Colonic mucosa (tissue), 4 donors: ENCODE measurements around the gene CCDC185. TPM values are rescaled to one million over a fixed set of nuclear protein-coding genes. Genes with fewer than 3 reads are reported as not detected.

Source experiments
- DNase-seq: peaks from one replicate; pipeline ENCODE4 v3.0.0-alpha.2; 2020
- H3K27ac ChIP-seq: fragments of 200-600 bp; one replicate; pipeline ENCODE4 v1.8.0; 2021
- H3K27me3 ChIP-seq: fragments of 200-600 bp; one replicate; pipeline ENCODE4 v1.8.0; 2021
- H3K36me3 ChIP-seq: fragments of 200-600 bp; one replicate; pipeline ENCODE4 v1.8.0; 2021
- H3K4me1 ChIP-seq: fragments of 200-600 bp; one replicate; pipeline ENCODE4 v1.8.0; 2021; ENCODE audit warnings: mild to moderate bottlenecking
- H3K4me3 ChIP-seq: fragments of 200-600 bp; one replicate; pipeline ENCODE4 v1.8.0; 2021
- H3K9ac ChIP-seq, 2 donors: one replicate each; pipeline ENCODE4 v1.7.0; 2013; ENCODE audit warnings: control low read depth in 2 of 2, low read depth in 2 of 2, low read length in 2 of 2
- H3K9me3 ChIP-seq: fragments of 200-600 bp; one replicate; pipeline ENCODE4 v1.8.0; 2021
- CTCF ChIP-seq: fragments of 200-600 bp; IDR thresholded peaks from one replicate; pipeline ENCODE4 v1.8.0; 2022; ENCODE audit warnings: antibody characterized with exemption, mild to moderate bottlenecking
- intact Hi-C: fragments of 100-400 bp; cut with DNase I; formaldehyde crosslinking; loops from one replicate; pipeline ENCODE4 v1.14.1; 2022
- total RNA-seq, 2 donors: library from RNA; stranded (reverse); fragmentation: NEBNext Ultra II Directional in 1 of 2; extraction: Animal tissue kit (Norgen Biotek cat#: 25700) in 1 of 2; gene quantifications; one replicate each; pipeline ENCODE4 v1.2.1, GENCODE V29; 2021
- donor health status: healthy.
- donor health status: DM: no; HTN: no; CAD: no.
- donor health status: DM: no; HTN: no; CAD: no.

Gene CCDC185
- total RNA-seq, 2 donors from 2014 or later, result not detected

GRCh38 chr1:223353939-223354338 lies 39.3 kb upstream of the CCDC185 start:
- Histone ChIP-seq H3K9ac (no peak overlapping the region), H3K27me3 (no peaks in the 10 kb centered on the region), H3K27ac (no peak overlapping the region), H3K9me3 (no peaks in the 10 kb centered on the region), H3K4me1 (no peaks in the 10 kb centered on the region), H3K36me3 (no peaks in the 10 kb centered on the region), H3K4me3 (no peak overlapping the region)
- DNase-seq, result no peak
- TF ChIP-seq CTCF, result no peak
- intact Hi-C loops, result loop anchor here (10.0 kb wide), 1 partner anchor 209 kb away; the partner anchor contains the start of gene TLR5

- TF ChIP-seq CTCF, result no peak
- no peaks in the 10 kb centered on the region for H3K9me3 ChIP-seq
- no peaks in the 10 kb centered on the region for H3K4me1 ChIP-seq
- no peak overlapping the region for H3K9ac ChIP-seq
- no peaks in the 10 kb centered on the region for H3K27me3 ChIP-seq
- H3K4me3 ChIP-seq, result no peak overlapping the region
- intact Hi-C loops, result loop anchor here (10.0 kb wide), 1 partner anchor 211 kb away; the partner anchor contains the start of gene TLR5
- no peak overlapping the region for H3K27ac ChIP-seq
- DNase-seq, result no peak
- H3K36me3 ChIP-seq, result no peaks in the 10 kb centered on the region
Measured at GRCh38 chr1:223355699-223356098, 37.5 kb upstream of the CCDC185 start.

- H3K36me3 ChIP-seq, result no peaks in the 10 kb centered on the region
- no peaks in the 10 kb centered on the region for H3K9me3 ChIP-seq
- no peaks in the 10 kb centered on the region for H3K4me1 ChIP-seq
- no peak for TF ChIP-seq CTCF
- H3K9ac ChIP-seq, result no peak overlapping the region
- intact Hi-C loops, result loop anchor here (10.0 kb wide), 1 partner anchor 214 kb away; the partner anchor contains the start of gene TLR5
- peaks cover 11% of the 10 kb centered on the region for H3K27me3 ChIP-seq
- H3K4me3 ChIP-seq, result no peak overlapping the region
- DNase-seq, result no peak
- no peak overlapping the region for H3K27ac ChIP-seq
Measured at GRCh38 chr1:223358826-223359225, 34.4 kb upstream of the CCDC185 start.

GRCh38 chr1:223363057-223363855 lies 30.0 kb upstream of the CCDC185 start:
- Histone ChIP-seq H3K27me3 (peaks cover 32% of the 10 kb centered on the region), H3K4me3 (peak overlapping the region; percentile 33), H3K4me1 (peaks cover 6% of the 10 kb centered on the region), H3K9me3 (no peaks in the 10 kb centered on the region), H3K36me3 (no peaks in the 10 kb centered on the region), H3K9ac (no peak overlapping the region), H3K27ac (no peak overlapping the region)
- intact Hi-C loops, result no loop called here
- no peak for TF ChIP-seq CTCF
- DNase-seq, result no peak

- Histone ChIP-seq H3K36me3 (no peaks in the 10 kb centered on the region), H3K9ac (peak within 1 kb of the TSS in 1 of 2 donors; percentile 24), H3K4me1 (peaks cover 6% of the 10 kb centered on the region), H3K9me3 (no peaks in the 10 kb centered on the region), H3K27me3 (peaks cover 32% of the 10 kb centered on the region), H3K4me3 (peak within 1 kb of the TSS; percentile 37), H3K27ac (no peak within 1 kb of the TSS)
- intact Hi-C loops, result no loop called here
- TF ChIP-seq CTCF, result no peak
- peak; percentile 34 for DNase-seq
Measured at GRCh38 chr1:223363856-223364684, 29.1 kb upstream of the CCDC185 start, which contains the start of gene SUSD4. Gene SUSD4 (minus strand): TSS chr1:223364176. CDS start chr1:223363425, 751 bp downstream.
